Activated naive CD8-positive, alpha-beta T cell treated with anti-CD3 and anti-CD28 coated beads, Interleukin-2, amount 50 U/mL, for 16 hours (primary cell): ENCODE measurements around the gene PAIP1.
"Not testable (repeated sequence)": the region's sequence is repeated elsewhere in the genome, so short reads cannot be mapped to it uniquely, and the experiment has no call there.

Experiments used
- DNase-seq: peaks from one replicate; pipeline ENCODE4 v3.0.0-alpha.2; 2020; ENCODE audit warnings: low read depth, low spot score

PAIP1 gene

GRCh38 chr5:43556857-43557542 lies at the start of gene PAIP1:
PAIP1 (minus strand) TSS chr5:43557077; CDS start chr5:43556846, 231 bp downstream.
- peak; percentile 54 for DNase-seq

GRCh38 chr5:43606351-43606750 lies 49.5 kb upstream of the PAIP1 start:
- DNase-seq, result no peak

GRCh38 chr5:43604699-43605098 lies 47.8 kb upstream of the PAIP1 start:
- DNase-seq, result no peak

- DNase-seq, result peak; percentile 24
These were observed 46.7 kb upstream of the PAIP1 start for GRCh38 chr5:43603344-43604217.

GRCh38 chr5:43602461-43603343 lies 45.8 kb upstream of the PAIP1 start, which contains the start of gene NNT:
NNT (plus strand) TSS chr5:43603180; CDS start chr5:43609196, 6,016 bp downstream.
- peak; percentile 48 for DNase-seq

- no peak for DNase-seq
These were observed 44.8 kb upstream of the PAIP1 start for GRCh38 chr5:43601454-43602260.

- DNase-seq, result not testable (repeated sequence)
These were observed 42.0 kb upstream of the PAIP1 start for GRCh38 chr5:43598927-43599326.

GRCh38 chr5:43592363-43592762 lies 35.5 kb upstream of the PAIP1 start:
- no peak for DNase-seq

GRCh38 chr5:43590700-43591099 lies 33.8 kb upstream of the PAIP1 start:
- no peak for DNase-seq

- no peak for DNase-seq
These were observed 32.4 kb upstream of the PAIP1 start for GRCh38 chr5:43589310-43589709.

GRCh38 chr5:43588842-43589241 lies 32.0 kb upstream of the PAIP1 start:
- DNase-seq, result no peak

- no peak for DNase-seq
These were observed 27.4 kb upstream of the PAIP1 start for GRCh38 chr5:43584166-43584699.

GRCh38 chr5:43583724-43584123 lies 26.8 kb upstream of the PAIP1 start:
- DNase-seq, result no peak

- no peak for DNase-seq
These were observed 25.5 kb upstream of the PAIP1 start for GRCh38 chr5:43582082-43583005.

- no peak for DNase-seq
These were observed 24.5 kb upstream of the PAIP1 start for GRCh38 chr5:43581398-43581797.

GRCh38 chr5:43580402-43581210 lies 23.7 kb upstream of the PAIP1 start:
- DNase-seq, result not testable (repeated sequence)

- no peak for DNase-seq
These were observed 16.2 kb upstream of the PAIP1 start for GRCh38 chr5:43573058-43573457.

GRCh38 chr5:43572357-43572756 lies 15.5 kb upstream of the PAIP1 start:
- no peak for DNase-seq

GRCh38 chr5:43571237-43571636 lies 14.4 kb upstream of the PAIP1 start:
- DNase-seq, result no peak
